Measurements from ENCODE around the gene ANKRD44.

DNA sequence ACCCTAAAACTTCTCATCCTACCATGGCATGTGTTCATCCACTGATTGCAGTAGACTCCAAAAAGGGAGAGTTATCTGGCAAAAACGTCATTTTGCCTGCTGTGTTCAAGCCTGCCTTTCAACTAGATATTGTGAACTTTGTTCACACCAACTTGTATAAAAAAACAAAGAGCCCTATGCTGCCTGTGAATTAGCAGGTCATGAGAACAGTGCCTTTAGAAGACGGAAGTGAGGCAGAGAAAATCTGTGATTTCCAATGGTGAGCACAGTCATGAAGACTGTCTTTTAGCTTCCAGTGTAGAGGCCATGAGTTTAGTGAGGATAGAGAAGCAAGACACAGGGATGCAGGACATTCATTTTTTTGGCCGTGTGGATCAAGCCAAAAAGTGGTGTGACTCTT is 280.5 kb downstream of the ANKRD44 start:
- TF ChIP-seq YY1 (IDR thresholded peaks at IDR 0.05; ENCODE audit: insufficient read depth, insufficient read length) (no peak), ZNF274 (IDR thresholded peaks at IDR 0.05; ENCODE audit: low read depth, low read length) (no peak), SUZ12 (IDR thresholded peaks at IDR 0.05; ENCODE audit: extremely low read depth, insufficient read depth, insufficient read length) (no peak)
